CD8-positive, alpha-beta memory T cell (primary cell): Measurements from ENCODE around the gene EXOC4. TPM values are rescaled to one million over a fixed set of nuclear protein-coding genes. Genes with fewer than 3 reads are reported as not detected.
A peak's percentile ranks its signal among the peaks of the same experiment; 100 is the strongest.

Source experiments
- CTCF ChIA-PET: fragments of 350-600 bp; sonication (Branson Sonifier 250); formaldehyde crosslinking; loops from one replicate; lab custom pipeline; 2021; ENCODE audit warnings: antibody characterized with exemption; lab: Charles Lee
- POLR2A ChIA-PET: fragments of 350-600 bp; sonication (Branson Sonifier 250); formaldehyde crosslinking; loops from one replicate; lab custom pipeline; 2021; ENCODE audit warnings: antibody characterized with exemption; lab: Charles Lee
- DNase-seq, 5 donors: peaks; one replicate each; pipeline versions ENCODE4 v3.0.0 to v3.0.0-alpha.2; 2020 to 2022; ENCODE audit warnings: mixed read lengths in 1 of 5
- H3K27ac ChIP-seq: one replicate; pipeline ENCODE4 v1.7.0; 2013; ENCODE audit warnings: low read depth, mild to moderate bottlenecking, low read length, moderate library complexity
- H3K27me3 ChIP-seq: 2 replicates; pipeline ENCODE4 v1.7.0; 2013; ENCODE audit warnings: low read length, mild to moderate bottlenecking; ENCODE audit not compliant: insufficient read depth, poor library complexity, severe bottlenecking
- H3K36me3 ChIP-seq: 2 replicates; pipeline ENCODE4 v1.7.0; 2013; ENCODE audit warnings: mild to moderate bottlenecking, low read length, moderate library complexity; ENCODE audit not compliant: insufficient read depth
- H3K4me1 ChIP-seq: 2 replicates; pipeline ENCODE4 v1.7.0; 2013; ENCODE audit warnings: mild to moderate bottlenecking, low read length, moderate library complexity; ENCODE audit not compliant: insufficient read depth
- H3K4me3 ChIP-seq: 2 replicates; pipeline ENCODE4 v1.7.0; 2013; ENCODE audit warnings: mild to moderate bottlenecking, low read length
- H3K9me3 ChIP-seq: 2 replicates; pipeline ENCODE4 v1.7.0; 2013; ENCODE audit warnings: mild to moderate bottlenecking, low read length
- H3K27ac Mint-ChIP-seq, 8 donors: one replicate each; pipeline ENCODE4 v1.8.0; 2020 to 2021; ENCODE audit warnings: mixed read lengths in 8 of 8, mild to moderate bottlenecking in 6 of 8, inconsistent platforms in 3 of 8, moderate library complexity in 3 of 8
- H3K27me3 Mint-ChIP-seq, 2 donors: one replicate each; pipeline ENCODE4 v1.8.0; 2020 to 2021; ENCODE audit warnings: mixed read lengths in 2 of 2, mild to moderate bottlenecking in 1 of 2, moderate library complexity in 1 of 2
- H3K36me3 Mint-ChIP-seq, 3 donors: one replicate each; pipeline ENCODE4 v1.8.0; 2020 to 2021; ENCODE audit warnings: mixed read lengths in 3 of 3, inconsistent platforms in 1 of 3, mild to moderate bottlenecking in 1 of 3
- H3K4me1 Mint-ChIP-seq, 3 donors: one replicate each; pipeline ENCODE4 v1.8.0; 2020 to 2021; ENCODE audit warnings: mixed read lengths in 3 of 3, inconsistent platforms in 1 of 3, mild to moderate bottlenecking in 1 of 3
- H3K4me3 Mint-ChIP-seq, 7 donors: one replicate each; pipeline ENCODE4 v1.8.0; 2020 to 2021; ENCODE audit warnings: mixed read lengths in 7 of 7, mild to moderate bottlenecking in 6 of 7, moderate library complexity in 4 of 7, inconsistent platforms in 2 of 7
- H3K9me3 Mint-ChIP-seq, 5 donors: one replicate each; pipeline ENCODE4 v1.8.0; 2020 to 2022; ENCODE audit warnings: mixed read lengths in 5 of 5, mild to moderate bottlenecking in 3 of 5, moderate library complexity in 2 of 5, inconsistent platforms in 1 of 5
- polyA plus RNA-seq: library from polyadenylated mRNA; unstranded; fragments of 300-500 nt; fragmentation: Illumina TruSeq; gene quantifications from one replicate; pipeline ENCODE4 v1.2.3, GENCODE V29; 2021
- total RNA-seq, 2 experiments: library from RNA; stranded (reverse); gene quantifications; one replicate each; pipeline ENCODE4 v1.2.3, GENCODE V29; 2021

Gene EXOC4
- total and polyA plus RNA-seq, 3 experiments from 2014 or later = 34.5 to 53.2 (median 50.3) TPM

DNA sequence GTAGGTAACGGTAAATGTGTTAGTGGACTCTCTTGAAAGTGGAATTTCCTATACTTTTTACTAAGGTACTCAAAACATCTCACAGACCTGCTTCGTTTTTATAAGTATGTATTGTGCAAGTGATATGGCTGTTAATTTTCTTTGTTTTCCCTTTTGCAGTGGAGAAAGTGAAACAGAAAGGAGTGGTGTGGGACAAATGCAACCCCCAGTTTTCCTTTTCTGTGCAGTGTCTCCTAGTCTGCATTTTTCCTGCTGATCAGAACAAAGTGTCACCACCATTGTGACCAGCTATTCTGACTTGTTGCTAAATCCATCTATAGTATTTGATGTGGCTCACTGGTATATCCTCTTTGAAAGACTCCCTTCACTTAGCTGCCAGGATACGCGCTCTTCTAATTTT, 410.0 kb downstream of the EXOC4 start:
- H3K4me1 ChIP-seq = no peaks in the 10 kb centered on the region
- DNase-seq = no peak
- CTCF ChIA-PET = no interaction called here
- Mint-ChIP-seq H3K9me3 (no peaks in the 10 kb centered on the region), H3K27ac (peak overlapping the region in 1 of 8 donors; percentile 26), H3K36me3 (peaks cover 11 to 17% (median 13%) of the 10 kb centered on the region in 3 donors), H3K4me3 (no peak overlapping the region), H3K27me3 (no peaks in the 10 kb centered on the region), H3K4me1 (peaks cover 0 to 5% (median 4%) of the 10 kb centered on the region in 3 donors)
- H3K27me3 ChIP-seq = no peaks in the 10 kb centered on the region
- H3K27ac ChIP-seq = no peak overlapping the region
- H3K36me3 ChIP-seq = no peaks in the 10 kb centered on the region
- no peaks in the 10 kb centered on the region for H3K9me3 ChIP-seq
- POLR2A ChIA-PET = no interaction called here
- no peak overlapping the region for H3K4me3 ChIP-seq

DNA sequence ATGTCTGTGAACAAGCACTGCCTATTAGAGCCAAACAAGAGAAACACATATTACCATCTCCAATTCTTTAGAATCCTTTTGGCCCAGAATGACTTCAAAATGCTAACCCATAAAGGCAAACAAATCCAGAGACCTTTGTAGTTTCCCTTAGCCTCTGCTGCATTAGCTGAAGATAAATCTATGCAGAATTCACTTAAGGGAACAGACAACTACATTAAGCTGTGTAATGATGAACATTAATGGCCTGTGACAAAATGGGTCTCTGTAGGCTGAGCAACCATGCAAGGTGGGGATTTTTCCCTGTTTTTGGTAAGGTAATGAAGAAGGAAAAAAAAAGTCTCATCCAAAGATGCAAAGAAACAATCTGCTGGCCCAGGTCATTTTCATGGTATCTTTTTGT, 411.6 kb downstream of the EXOC4 start:
- Histone ChIP-seq H3K9me3 (no peaks in the 10 kb centered on the region), H3K4me1 (no peaks in the 10 kb centered on the region), H3K4me3 (no peak overlapping the region), H3K36me3 (no peaks in the 10 kb centered on the region), H3K27ac (no peak overlapping the region), H3K27me3 (no peaks in the 10 kb centered on the region)
- Mint-ChIP-seq H3K27me3 (no peaks in the 10 kb centered on the region), H3K36me3 (peaks cover 11 to 14% (median 13%) of the 10 kb centered on the region in 3 donors), H3K27ac (no peak overlapping the region), H3K9me3 (no peaks in the 10 kb centered on the region), H3K4me1 (no peaks in the 10 kb centered on the region), H3K4me3 (no peak overlapping the region)
- DNase-seq = no peak
- POLR2A ChIA-PET = no interaction called here
- CTCF ChIA-PET = no interaction called here

DNA sequence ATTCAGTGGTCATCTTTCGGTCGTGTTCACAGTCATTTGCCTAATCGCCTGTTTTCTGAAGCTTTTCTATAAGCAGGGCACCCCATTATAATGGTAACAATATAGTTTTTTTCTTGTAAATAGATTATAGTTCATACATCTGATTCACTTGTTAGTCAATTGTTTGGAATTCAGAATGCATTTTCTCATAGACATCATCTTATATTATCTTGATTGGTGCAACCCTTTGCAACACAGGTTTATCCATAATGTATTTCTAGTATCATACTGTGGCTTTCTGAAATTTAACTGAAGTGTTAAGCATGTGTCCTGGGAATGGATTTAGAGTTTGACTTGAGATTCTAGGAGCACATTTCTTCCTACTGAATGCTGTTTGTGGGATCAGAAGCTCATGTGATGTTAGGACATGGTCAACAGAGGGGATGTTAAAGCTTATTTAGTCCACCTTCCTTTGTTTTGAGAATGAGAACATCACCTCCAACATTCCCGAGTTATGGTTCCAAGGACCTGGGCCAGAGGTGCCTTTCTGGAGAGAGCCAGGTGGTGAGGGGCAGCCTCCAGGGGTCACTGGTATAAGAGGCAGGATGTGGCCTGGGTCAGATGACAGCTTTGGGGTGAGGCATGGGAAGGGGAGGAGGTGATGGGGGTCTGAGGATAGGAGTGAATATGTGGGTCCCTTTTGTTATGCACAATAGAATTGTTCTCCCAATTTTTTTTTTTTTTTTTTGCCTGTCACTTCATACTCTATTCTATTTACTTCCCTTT, 415.6 kb downstream of the EXOC4 start:
- no peaks in the 10 kb centered on the region for H3K4me1 ChIP-seq
- no peak for DNase-seq
- H3K36me3 ChIP-seq = no peaks in the 10 kb centered on the region
- peaks cover 6 to 7% (median 7%) of the 10 kb centered on the region in 3 donors for H3K36me3 Mint-ChIP-seq
- peak overlapping the region in 1 of 7 donors; percentile 29 for H3K4me3 Mint-ChIP-seq
- ChIA-PET POLR2A (no interaction called here), CTCF (interaction anchor here (0.7 kb wide), 1 partner anchor 17 kb away, joined by 3 read pairs; no protein-coding TSS in a partner anchor)
- H3K27ac Mint-ChIP-seq = no peak overlapping the region
- no peak overlapping the region for H3K4me3 ChIP-seq
- no peaks in the 10 kb centered on the region for H3K9me3 ChIP-seq
- H3K27ac ChIP-seq = no peak overlapping the region
- no peaks in the 10 kb centered on the region for H3K27me3 Mint-ChIP-seq
- H3K4me1 Mint-ChIP-seq = no peaks in the 10 kb centered on the region
- H3K27me3 ChIP-seq = no peaks in the 10 kb centered on the region
- no peaks in the 10 kb centered on the region for H3K9me3 Mint-ChIP-seq

DNA sequence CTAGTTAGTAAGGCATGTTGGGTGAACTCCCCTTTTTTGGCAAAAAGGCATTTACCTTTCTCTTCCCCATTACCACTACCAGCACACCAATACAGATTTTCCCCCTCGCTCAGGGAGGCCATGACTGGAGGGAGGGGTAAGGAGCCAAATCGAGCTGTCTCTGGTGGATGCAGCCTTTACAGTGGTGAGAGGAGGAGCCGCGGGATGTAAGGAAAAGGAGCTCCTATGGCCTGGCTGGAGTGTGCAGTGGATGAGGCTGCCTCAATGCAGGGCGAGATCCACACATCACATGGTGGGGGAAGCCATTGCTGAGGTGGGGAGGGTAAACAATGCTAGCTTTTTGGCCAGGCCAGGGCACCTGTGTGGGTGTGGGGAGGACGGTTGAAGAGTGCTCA, 416.2 kb downstream of the EXOC4 start:
- Histone ChIP-seq H3K27me3 (no peaks in the 10 kb centered on the region), H3K36me3 (no peaks in the 10 kb centered on the region), H3K4me1 (no peaks in the 10 kb centered on the region), H3K27ac (no peak overlapping the region), H3K9me3 (no peaks in the 10 kb centered on the region), H3K4me3 (no peak overlapping the region)
- no peak for DNase-seq
- peaks cover under 1 to 3% (median under 1%) of the 10 kb centered on the region in 3 donors for H3K36me3 Mint-ChIP-seq
- no peaks in the 10 kb centered on the region for H3K27me3 Mint-ChIP-seq
- peak overlapping the region in 1 of 7 donors; percentile 29 for H3K4me3 Mint-ChIP-seq
- CTCF ChIA-PET = interaction anchor here (0.7 kb wide), 1 partner anchor 18 kb away, joined by 3 read pairs; no protein-coding TSS in a partner anchor
- H3K27ac Mint-ChIP-seq = no peak overlapping the region
- H3K9me3 Mint-ChIP-seq = no peaks in the 10 kb centered on the region
- H3K4me1 Mint-ChIP-seq = no peaks in the 10 kb centered on the region
- POLR2A ChIA-PET = no interaction called here

- DNase-seq = no peak
- Mint-ChIP-seq H3K4me3 (no peak overlapping the region), H3K27ac (no peak overlapping the region), H3K27me3 (no peaks in the 10 kb centered on the region), H3K4me1 (no peaks in the 10 kb centered on the region), H3K36me3 (peaks cover 0 to 2% (median 0%) of the 10 kb centered on the region in 3 donors), H3K9me3 (no peaks in the 10 kb centered on the region)
- no peak overlapping the region for H3K27ac ChIP-seq
- no peaks in the 10 kb centered on the region for H3K4me1 ChIP-seq
- no peaks in the 10 kb centered on the region for H3K27me3 ChIP-seq
- H3K36me3 ChIP-seq = no peaks in the 10 kb centered on the region
- no peaks in the 10 kb centered on the region for H3K9me3 ChIP-seq
- CTCF ChIA-PET = no interaction called here
- no peak overlapping the region for H3K4me3 ChIP-seq
- POLR2A ChIA-PET = no interaction called here
These were observed 417.4 kb downstream of the EXOC4 start for GRCh38 chr7:133670250-133670649.

DNA sequence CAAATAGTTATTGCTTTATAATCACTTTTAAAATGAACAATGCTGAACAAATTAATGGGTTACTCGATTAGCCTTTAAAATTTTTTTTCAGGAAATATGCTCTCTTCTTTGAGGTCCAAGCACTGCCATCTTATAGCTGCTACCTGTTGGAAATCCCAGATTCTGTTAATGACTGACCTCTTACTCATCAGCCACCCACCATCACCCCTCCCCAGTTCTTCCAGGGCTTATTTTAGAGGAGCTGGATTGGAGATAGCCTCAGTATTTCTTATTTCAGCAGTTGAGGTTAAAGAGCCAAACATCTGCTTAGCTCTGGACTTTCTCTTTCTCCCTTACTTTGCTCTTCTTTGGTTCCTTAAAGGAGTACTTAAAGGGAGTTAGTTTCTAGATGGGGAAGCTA, 420.0 kb downstream of the EXOC4 start:
- H3K36me3 Mint-ChIP-seq = peaks cover 0 to 2% (median 0%) of the 10 kb centered on the region in 3 donors
- Histone ChIP-seq H3K36me3 (no peaks in the 10 kb centered on the region), H3K27ac (no peak overlapping the region), H3K4me3 (no peak overlapping the region), H3K4me1 (no peaks in the 10 kb centered on the region), H3K9me3 (no peaks in the 10 kb centered on the region), H3K27me3 (no peaks in the 10 kb centered on the region)
- no peaks in the 10 kb centered on the region for H3K9me3 Mint-ChIP-seq
- no peak overlapping the region for H3K27ac Mint-ChIP-seq
- CTCF ChIA-PET = no interaction called here
- no peak overlapping the region for H3K4me3 Mint-ChIP-seq
- H3K4me1 Mint-ChIP-seq = no peaks in the 10 kb centered on the region
- no peak for DNase-seq
- no peaks in the 10 kb centered on the region for H3K27me3 Mint-ChIP-seq
- POLR2A ChIA-PET = no interaction called here

GRCh38 chr7:133674079-133674763, 421.3 kb downstream of the EXOC4 start:
- no peak for DNase-seq
- no peaks in the 10 kb centered on the region for H3K4me1 ChIP-seq
- no peak overlapping the region for H3K27ac Mint-ChIP-seq
- ChIA-PET POLR2A (no interaction called here), CTCF (no interaction called here)
- H3K36me3 ChIP-seq = no peaks in the 10 kb centered on the region
- no peaks in the 10 kb centered on the region for H3K9me3 ChIP-seq
- no peaks in the 10 kb centered on the region for H3K27me3 Mint-ChIP-seq
- no peaks in the 10 kb centered on the region for H3K4me1 Mint-ChIP-seq
- no peaks in the 10 kb centered on the region for H3K9me3 Mint-ChIP-seq
- H3K27ac ChIP-seq = no peak overlapping the region
- H3K4me3 Mint-ChIP-seq = no peak overlapping the region
- no peak overlapping the region for H3K4me3 ChIP-seq
- H3K27me3 ChIP-seq = no peaks in the 10 kb centered on the region
- H3K36me3 Mint-ChIP-seq = peaks cover 0 to 2% (median 0%) of the 10 kb centered on the region in 3 donors

- no peaks in the 10 kb centered on the region for H3K27me3 Mint-ChIP-seq
- no peaks in the 10 kb centered on the region for H3K4me1 Mint-ChIP-seq
- H3K36me3 Mint-ChIP-seq = peaks cover 3 to 4% (median 4%) of the 10 kb centered on the region in 3 donors
- no peaks in the 10 kb centered on the region for H3K9me3 Mint-ChIP-seq
- POLR2A ChIA-PET = no interaction called here
- DNase-seq = no peak
- H3K36me3 ChIP-seq = no peaks in the 10 kb centered on the region
- no peaks in the 10 kb centered on the region for H3K4me1 ChIP-seq
- no peak overlapping the region for H3K4me3 ChIP-seq
- CTCF ChIA-PET = no interaction called here
- no peaks in the 10 kb centered on the region for H3K9me3 ChIP-seq
- H3K27me3 ChIP-seq = no peaks in the 10 kb centered on the region
- no peak overlapping the region for H3K27ac Mint-ChIP-seq
- no peak overlapping the region for H3K4me3 Mint-ChIP-seq
- H3K27ac ChIP-seq = no peak overlapping the region
These were observed 422.8 kb downstream of the EXOC4 start for GRCh38 chr7:133675510-133676218.
